A549 (cell line): ENCODE results near the gene ADAP1. TPM values are rescaled to one million over a fixed set of nuclear protein-coding genes. Genes with fewer than 3 reads are reported as not detected.

Experiments
- ATAC-seq, 2 experiments: fragments of 200-7000 bp in 1 of 2; fragments of >200 bp in 1 of 2; cut with Nextera tagmentation in 1 of 2; cut with Tn5 transposase in 1 of 2; 3 replicates each; pipeline versions ENCODE4 v1.8.0 to v1.9.1; 2018 to 2020; ENCODE audit warnings: mild to moderate bottlenecking in 1 of 2, moderate library complexity in 1 of 2
- CTCF ChIA-PET: fragments of 300-600 bp; sonication (Branson Sonifier 250); formaldehyde crosslinking; extraction: SDS; loops from one replicate; lab custom pipeline; 2021; ENCODE audit warnings: antibody characterized with exemption, inconsistent platforms; lab: Yijun Ruan, JAX
- POLR2A ChIA-PET: fragments of 350-600 bp; formaldehyde crosslinking; extraction: SDS; loops from one replicate; lab custom pipeline; 2021; ENCODE audit warnings: antibody characterized with exemption, inconsistent platforms; lab: Yijun Ruan, JAX
- DNase-seq, 2 experiments: peaks; one replicate each; pipeline versions ENCODE4 v3.0.0 to v3.0.0-alpha.2; 2011 to 2016; ENCODE audit warnings: low read depth in 1 of 2, low spot score in 1 of 2
- FAIRE-seq: peaks from 2 replicates; lab custom pipeline; 2011; peaks lifted over from hg19 to GRCh38; lab: Jason Lieb, UNC
- H3K27ac ChIP-seq, 2 experiments: fragments of >200 bp; sonication (Bioruptor Twin); formaldehyde crosslinking; 3 replicates each; pipeline ENCODE4 v1.5.1; 2016 to 2017
- H3K4me1 ChIP-seq: fragments of >200 bp; sonication (Bioruptor Twin); formaldehyde crosslinking; 3 replicates; pipeline ENCODE4 v1.6.1; 2016
- H3K4me2 ChIP-seq: fragments of >200 bp; sonication (Bioruptor Twin); formaldehyde crosslinking; 3 replicates; pipeline ENCODE4 v1.6.1; 2016
- H3K4me3 ChIP-seq: fragments of >200 bp; sonication (Bioruptor Twin); formaldehyde crosslinking; 3 replicates; pipeline ENCODE4 v1.5.1; 2016
- H3K9me3 ChIP-seq: fragments of >200 bp; sonication (Bioruptor Twin); formaldehyde crosslinking; 3 replicates; pipeline ENCODE4 v1.6.1; 2016
- BHLHE40 ChIP-seq: IDR thresholded peaks from 2 replicates; pipeline ENCODE4 v1.6.1; 2012; ENCODE audit warnings: low read depth, low read length, inconsistent platforms
- CBX2 ChIP-seq: fragments of 200-600 bp; sonication (generic); IDR thresholded peaks from 2 replicates; pipeline ENCODE4 v1.6.1; 2016; ENCODE audit warnings: low read depth, mild to moderate bottlenecking, borderline replicate concordance
- CEBPB ChIP-seq, 2 experiments: fragments of >200 bp in 1 of 2; sonication (Bioruptor Twin) in 1 of 2; formaldehyde crosslinking in 1 of 2; IDR thresholded peaks; 2 replicates each; pipeline ENCODE4 v1.6.1; 2012 to 2016
- CHD4 ChIP-seq: fragments of 200-600 bp; sonication (generic); IDR thresholded peaks from 2 replicates; pipeline ENCODE4 v1.6.1; 2016; ENCODE audit warnings: antibody characterized with exemption, mild to moderate bottlenecking, borderline replicate concordance
- EHF ChIP-seq: fragments of 250-450 bp; sonication (Bioruptor Pico); IDR thresholded peaks from 2 replicates; pipeline ENCODE4 v1.5.0; 2020; ENCODE audit warnings: mild to moderate bottlenecking
- EHMT2 ChIP-seq: fragments of 200-600 bp; sonication (generic); IDR thresholded peaks from 2 replicates; pipeline ENCODE4 v1.6.1; 2016; ENCODE audit warnings: antibody characterized with exemption, low read depth, mild to moderate bottlenecking, moderate library complexity
- FOSB ChIP-seq: fragments of 250-450 bp; sonication (Bioruptor Pico); IDR thresholded peaks from 2 replicates; pipeline ENCODE4 v1.5.0; 2020; ENCODE audit warnings: mild to moderate bottlenecking, moderate library complexity
- FOSL2 ChIP-seq, 2 experiments: fragments of 450-650 bp in 1 of 2; fragments of >200 bp in 1 of 2; sonication (Bioruptor Twin) in 1 of 2; formaldehyde crosslinking; IDR thresholded peaks; 2 replicates each; pipeline versions ENCODE4 v1.5.0 to v1.6.1; 2016 to 2020; ENCODE audit warnings: mild to moderate bottlenecking in 1 of 2, moderate library complexity in 1 of 2
- GATA3 ChIP-seq: IDR thresholded peaks from 2 replicates; pipeline ENCODE4 v1.6.1; 2012; ENCODE audit warnings: borderline replicate concordance
- HDAC2 ChIP-seq: fragments of 200-600 bp; sonication (generic); IDR thresholded peaks from 2 replicates; pipeline ENCODE4 v1.6.1; 2016
- HOXA7 ChIP-seq: fragments of 250-450 bp; sonication (Bioruptor Pico); IDR thresholded peaks from 2 replicates; pipeline ENCODE4 v1.5.0; 2020; ENCODE audit warnings: mild to moderate bottlenecking, moderate library complexity
- HOXB13 ChIP-seq: fragments of 250-450 bp; sonication (Bioruptor Pico); IDR thresholded peaks from 2 replicates; pipeline ENCODE4 v1.5.0; 2020; ENCODE audit warnings: low read depth, mild to moderate bottlenecking, moderate library complexity
- KDM1A ChIP-seq: fragments of 200-600 bp; sonication (generic); IDR thresholded peaks from 2 replicates; pipeline ENCODE4 v1.6.1; 2016; ENCODE audit warnings: low read depth, mild to moderate bottlenecking
- KDM5A ChIP-seq: fragments of 200-600 bp; sonication (generic); IDR thresholded peaks from 2 replicates; pipeline ENCODE4 v1.6.1; 2016; ENCODE audit warnings: antibody characterized with exemption, mild to moderate bottlenecking
- MAZ ChIP-seq: fragments of 150-350 bp; IDR thresholded peaks from 2 replicates; pipeline ENCODE4 v1.6.1; 2014; ENCODE audit warnings: antibody characterized with exemption, low read depth, low read length, borderline replicate concordance
- MYC ChIP-seq: IDR thresholded peaks from 2 replicates; pipeline ENCODE4 v1.6.1; 2012; ENCODE audit warnings: mild to moderate bottlenecking, inconsistent platforms, low read length, improper control_type of control experiment, borderline replicate concordance
- NPAS2 ChIP-seq: fragments of 250-450 bp; sonication (Bioruptor Pico); IDR thresholded peaks from 2 replicates; pipeline ENCODE4 v1.8.0; 2022; ENCODE audit warnings: mild to moderate bottlenecking, moderate library complexity, borderline replicate concordance
- PHF8 ChIP-seq: fragments of 200-600 bp; sonication (generic); IDR thresholded peaks from 2 replicates; pipeline ENCODE4 v1.6.1; 2016; ENCODE audit warnings: low read depth, mild to moderate bottlenecking, antibody characterized with exemption, moderate library complexity, borderline replicate concordance
- POLR2A ChIP-seq: IDR thresholded peaks from 2 replicates; pipeline ENCODE4 v1.6.1; 2012; ENCODE audit warnings: mild to moderate bottlenecking, low read length
- POLR2AphosphoS2 ChIP-seq: conservative IDR thresholded peaks from 2 replicates; pipeline ENCODE4 v1.6.1; 2012; ENCODE audit warnings: low read length, improper control_type of control experiment, inconsistent platforms
- RCOR1 ChIP-seq: fragments of 150-350 bp; IDR thresholded peaks from 2 replicates; pipeline ENCODE4 v1.6.1; 2014; ENCODE audit warnings: antibody characterized with exemption, low read length, low read depth
- RFX5 ChIP-seq: fragments of 450-650 bp; IDR thresholded peaks from 2 replicates; pipeline ENCODE4 v1.7.1; 2014; ENCODE audit warnings: antibody characterized with exemption, mild to moderate bottlenecking, moderate library complexity
- RNF2 ChIP-seq: fragments of 200-600 bp; sonication (generic); IDR thresholded peaks from 2 replicates; pipeline ENCODE4 v1.6.1; 2016; ENCODE audit warnings: low read depth, mild to moderate bottlenecking, antibody characterized with exemption, moderate library complexity, borderline replicate concordance
- SREBF2 ChIP-seq: fragments of 450-650 bp; IDR thresholded peaks from 2 replicates; pipeline ENCODE4 v1.6.1; 2014; ENCODE audit warnings: mild to moderate bottlenecking, moderate library complexity
- TP53 ChIP-seq: fragments of 250-450 bp; sonication (Bioruptor Pico); IDR thresholded peaks from 2 replicates; pipeline ENCODE4 v1.5.0; 2021; ENCODE audit warnings: mild to moderate bottlenecking, moderate library complexity
- ZC3H11A ChIP-seq: fragments of 450-650 bp; IDR thresholded peaks from 2 replicates; pipeline ENCODE4 v1.6.1; 2014; ENCODE audit warnings: antibody characterized with exemption, mild to moderate bottlenecking
- WGBS: methylation state at CpG from one replicate; pipeline ENCODE4 v1.1.6; 2017; ENCODE audit errors: missing lambda C conversion rate; 5-methylcytosine and 5-hydroxymethylcytosine counted together
- polyA plus RNA-seq, 4 experiments: library from polyadenylated mRNA; depleted of rRNA in 3 of 4; stranded (reverse); fragments of >200 nt; fragmentation: RNase III in 1 of 4; extraction: RNeasy Plus Mini Kit Qiagen cat#74134 plus additional on column Dnase treatment in 1 of 4; gene quantifications; 2 replicates in 3 of 4; 3 replicates in 1 of 4; pipeline ENCODE4 v1.2.3, GENCODE V29; 2011 to 2017
- TF ChIP-seq, protein P1 (sequence below): fragments of 250-450 bp; sonication (Bioruptor Pico); IDR thresholded peaks from 2 replicates; pipeline ENCODE4 v1.5.0; 2021; ENCODE audit warnings: mild to moderate bottlenecking, moderate library complexity, borderline replicate concordance

The ADAP1 gene
- polyA plus RNA-seq, 2 of the 4 experiments (the other 2 are of a cell fraction), result 1.7 to 2.5 TPM

DNA sequence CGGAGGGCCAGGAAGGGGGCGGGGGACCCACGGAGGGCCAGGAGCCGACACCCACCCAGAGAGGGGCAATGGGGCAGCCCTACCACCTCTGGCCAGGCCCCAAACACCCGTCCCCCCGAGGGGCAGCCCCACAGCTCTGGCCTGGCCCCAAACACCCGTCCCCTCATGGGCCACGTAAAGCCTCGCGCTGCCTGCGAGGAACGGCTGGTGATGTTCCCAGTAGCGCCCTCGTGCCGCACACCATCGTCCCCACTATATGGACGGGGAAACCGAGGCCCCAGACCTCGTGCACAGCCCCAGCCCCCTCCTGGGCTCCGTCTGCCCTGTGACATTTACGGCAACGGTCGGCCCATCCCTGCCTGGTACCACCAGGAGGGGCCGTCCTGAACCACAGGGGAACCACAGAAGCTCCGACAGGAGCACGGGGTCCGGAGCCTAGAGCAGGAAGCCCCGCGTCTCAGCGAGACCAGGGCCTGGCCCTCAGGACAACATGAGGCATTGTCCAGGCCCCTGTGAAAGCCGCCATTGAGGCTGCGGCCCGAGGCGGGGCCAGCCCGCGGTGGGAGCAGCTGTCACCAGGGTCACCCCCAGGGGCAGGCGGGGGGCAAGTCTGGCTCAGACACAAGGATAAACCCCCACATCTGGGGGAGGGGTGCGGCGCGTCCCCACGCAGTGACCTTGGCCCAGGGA lies 42.5 kb downstream of the ADAP1 start:
- no peak for ATAC-seq
- TF ChIP-seq NPAS2 (CRISPR knock-in tag), result no peak
- TF ChIP-seq POLR2A, result no peak
- no peak for TF ChIP-seq PHF8
- TF ChIP-seq TP53 (CRISPR knock-in tag), result no peak
- no peak for TF ChIP-seq RNF2
- TF ChIP-seq CBX2, result no peak
- no peak for TF ChIP-seq HDAC2
- no peak for TF ChIP-seq HOXA7 (CRISPR knock-in tag)
- TF ChIP-seq CEBPB (IDR thresholded peaks at IDR 0.05), result no peak
- no peak for TF ChIP-seq KDM5A
- no peak for TF ChIP-seq POLR2AphosphoS2
- no peak for TF ChIP-seq ZC3H11A
- TF ChIP-seq HOXB13, result no peak
- no peak for TF ChIP-seq CHD4
- TF ChIP-seq BHLHE40, result no peak
- no peak for TF ChIP-seq KDM1A
- TF ChIP-seq EHMT2, result no peak
- TF ChIP-seq FOSB (CRISPR knock-in tag), result no peak
- TF ChIP-seq RCOR1, result no peak
- DNase-seq, result no peak
- no peak for FAIRE-seq
- peaks cover 17% of the 10 kb centered on the region for H3K4me1 ChIP-seq
- no peak overlapping the region for H3K4me2 ChIP-seq
- H3K4me3 ChIP-seq, result no peak overlapping the region
- no peak overlapping the region for H3K27ac ChIP-seq
- ChIA-PET CTCF (interaction anchor here (0.9 to 2.0 kb wide), 3 partner anchors 10 to 590 kb away, joined by 3 to 9 read pairs (median 4); no protein-coding TSS in a partner anchor), POLR2A (no interaction called here)
- no peaks in the 10 kb centered on the region for H3K9me3 ChIP-seq
- 86% methylated on average over 21 of the region's 41 CpGs for WGBS

DNA sequence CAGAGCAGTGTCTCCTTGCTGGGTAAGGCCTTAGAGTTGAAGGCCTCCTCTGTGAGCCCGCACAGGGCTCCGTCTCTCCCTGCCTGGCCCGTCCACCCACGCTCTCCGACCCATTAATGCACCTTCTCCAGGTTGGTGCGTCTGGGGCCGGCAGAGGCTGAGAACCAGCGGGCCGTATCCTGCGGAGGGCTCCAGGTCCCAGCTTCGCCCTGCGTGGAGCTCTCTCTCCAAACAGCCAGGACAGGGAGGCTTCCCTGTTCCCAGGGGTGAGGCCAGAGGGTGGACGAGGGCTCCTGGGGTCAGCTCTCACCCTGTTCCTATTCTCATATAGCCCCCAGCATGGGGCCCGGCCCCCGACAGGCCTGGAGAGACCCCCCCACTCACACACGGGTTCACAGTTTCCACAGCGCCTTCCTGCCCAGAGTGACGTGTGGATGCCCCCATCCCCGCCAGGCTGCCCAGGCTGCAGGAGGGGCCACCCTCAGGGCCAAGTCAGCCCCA lies 43.5 kb downstream of the ADAP1 start:
- no peak overlapping the region for H3K27ac ChIP-seq
- no peak for ATAC-seq
- H3K4me3 ChIP-seq, result no peak overlapping the region
- POLR2A ChIA-PET, result no interaction called here
- no peak overlapping the region for H3K4me2 ChIP-seq
- CTCF ChIA-PET, result interaction anchor here (0.6 to 3.8 kb wide), 5 partner anchors 42 to 273 kb away, joined by 3 to 40 read pairs (median 8); partner anchors contain the start of gene ADAP1
- H3K9me3 ChIP-seq, result no peaks in the 10 kb centered on the region
- no peak for DNase-seq
- no peak for TF ChIP-seq RCOR1
- TF ChIP-seq, protein P1, sequence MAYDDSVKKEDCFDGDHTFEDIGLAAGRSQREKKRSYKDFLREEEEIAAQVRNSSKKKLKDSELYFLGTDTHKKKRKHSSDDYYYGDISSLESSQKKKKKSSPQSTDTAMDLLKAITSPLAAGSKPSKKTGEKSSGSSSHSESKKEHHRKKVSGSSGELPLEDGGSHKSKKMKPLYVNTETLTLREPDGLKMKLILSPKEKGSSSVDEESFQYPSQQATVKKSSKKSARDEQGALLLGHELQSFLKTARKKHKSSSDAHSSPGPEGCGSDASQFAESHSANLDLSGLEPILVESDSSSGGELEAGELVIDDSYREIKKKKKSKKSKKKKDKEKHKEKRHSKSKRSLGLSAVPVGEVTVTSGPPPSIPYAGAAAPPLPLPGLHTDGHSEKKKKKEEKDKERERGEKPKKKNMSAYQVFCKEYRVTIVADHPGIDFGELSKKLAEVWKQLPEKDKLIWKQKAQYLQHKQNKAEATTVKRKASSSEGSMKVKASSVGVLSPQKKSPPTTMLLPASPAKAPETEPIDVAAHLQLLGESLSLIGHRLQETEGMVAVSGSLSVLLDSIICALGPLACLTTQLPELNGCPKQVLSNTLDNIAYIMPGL (CRISPR knock-in tag), result no peak
- no peak for TF ChIP-seq RFX5
- WGBS, result 86% methylated on average over 11 of the region's 19 CpGs
- H3K4me1 ChIP-seq, result peaks cover 12% of the 10 kb centered on the region
- FAIRE-seq, result no peak

DNA sequence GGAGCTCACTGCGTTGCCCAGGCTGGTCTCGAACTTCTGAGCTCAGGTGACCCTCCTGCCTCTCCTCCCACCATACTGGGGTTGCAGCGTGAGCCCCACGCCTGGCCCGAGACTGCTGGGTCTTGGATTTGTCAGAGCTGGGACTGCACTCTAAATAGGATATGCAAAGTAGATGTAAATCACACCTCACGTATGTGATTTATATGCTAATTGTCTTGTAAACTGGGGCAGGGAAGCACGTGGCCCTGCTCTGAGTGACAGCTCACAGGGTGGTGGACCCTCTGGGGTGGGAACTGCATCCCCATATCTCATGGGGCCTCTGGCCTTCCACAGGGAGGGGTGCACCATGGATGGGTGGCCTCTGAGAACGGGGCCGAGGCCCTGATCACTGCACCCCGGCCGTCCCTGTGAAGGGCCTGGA lies 44.0 kb downstream of the ADAP1 start:
- WGBS, result 92% methylated on average over 10 of the region's 11 CpGs
- Histone ChIP-seq H3K27ac (no peak overlapping the region), H3K4me1 (peaks cover 12% of the 10 kb centered on the region), H3K4me2 (no peak overlapping the region), H3K4me3 (no peak overlapping the region), H3K9me3 (no peaks in the 10 kb centered on the region)
- no peak for ATAC-seq
- FAIRE-seq, result no peak
- ChIA-PET CTCF (interaction anchor here (0.6 to 3.8 kb wide), 8 partner anchors 42 to 273 kb away, joined by 3 to 40 read pairs (median 18); partner anchors contain the start of gene ADAP1), POLR2A (interaction anchor here (0.7 kb wide), 1 partner anchor 653 kb away, joined by 3 read pairs; no protein-coding TSS in a partner anchor)
- no peak for DNase-seq
- TF ChIP-seq CEBPB (IDR thresholded peaks at IDR 0.05) (no peak), MAZ (no peak), HOXA7 (CRISPR knock-in tag) (no peak), FOSL2 (IDR thresholded peaks at IDR 0.05) (no peak), FOSL2 (CRISPR knock-in tag; IDR thresholded peaks at IDR 0.05) (no peak), TP53 (CRISPR knock-in tag) (no peak), MYC (no peak), KDM1A (no peak), SREBF2 (no peak), EHF (CRISPR knock-in tag) (no peak), GATA3 (no peak)
